Measurements from ENCODE around the gene SLCO4A1.

The SLCO4A1 gene

DNA sequence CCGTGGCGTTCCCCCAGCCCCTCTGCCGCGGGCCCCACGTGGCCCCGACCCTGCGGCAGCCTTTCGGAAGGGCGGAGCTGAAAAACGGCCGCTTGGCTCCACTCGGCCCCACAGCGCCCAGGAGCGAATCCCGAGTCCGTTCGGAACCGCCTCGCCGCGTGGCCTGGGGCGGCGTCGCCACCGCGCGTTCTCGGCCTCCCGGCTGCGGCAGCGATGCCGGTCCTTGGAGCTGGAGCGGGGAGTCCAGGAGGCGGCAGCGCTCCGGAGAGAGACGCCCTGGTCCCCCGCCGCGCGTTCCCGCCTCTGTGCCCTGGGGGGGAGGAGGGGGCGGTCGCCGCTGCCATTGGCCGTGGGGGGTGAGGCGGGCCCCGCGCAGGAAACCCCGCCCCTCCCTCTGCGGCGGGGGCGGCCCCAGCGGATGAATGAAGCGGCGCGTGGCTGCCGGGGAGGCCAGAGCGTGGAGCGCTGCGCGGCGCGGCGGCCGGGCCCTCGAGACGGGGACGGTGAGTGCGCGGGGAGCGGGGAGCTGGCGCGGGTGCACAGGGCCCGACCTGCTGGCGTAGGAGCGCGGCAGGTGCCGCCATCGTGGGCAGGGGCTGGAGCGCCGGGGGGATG is at the start of gene SLCO4A1:
Gene SLCO4A1, plus strand, starts transcription at position 453 of the 615 bp plus-strand sequence. CDS start 13,952 bp downstream, outside the sequence.
- peak; percentile 72 to 87 (median 76) for DNase-seq (ENCODE audit: low read depth in 3 of 3)

GRCh38 chr20:62592506-62593177 is 49.7 kb upstream of the SLCO4A1 start:
- DNase-seq (ENCODE audit: low read depth in 3 of 3), result no peak

DNA sequence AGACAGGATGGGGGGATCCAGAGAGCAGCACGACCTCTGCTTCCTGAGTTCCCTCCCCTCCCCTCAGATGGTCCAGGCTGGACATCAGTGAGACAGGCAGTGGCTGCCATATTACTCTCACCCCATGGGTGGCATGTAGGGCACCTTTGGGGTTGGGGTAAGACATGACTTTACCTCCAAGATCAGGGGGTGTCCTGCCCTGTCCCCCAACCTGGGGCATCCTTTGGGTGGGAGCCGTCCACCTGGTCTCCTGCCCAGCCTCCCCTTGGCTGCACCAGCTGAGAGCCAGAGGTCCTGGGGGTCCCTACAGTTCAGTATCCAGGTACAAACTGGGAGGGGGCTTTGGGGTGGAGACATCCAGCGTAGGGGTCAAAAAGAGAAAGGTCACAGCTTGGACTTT is 48.7 kb upstream of the SLCO4A1 start:
- no peak for DNase-seq (ENCODE audit: low read depth in 3 of 3)

GRCh38 chr20:62595069-62595468 is 47.2 kb upstream of the SLCO4A1 start:
- no peak for DNase-seq (ENCODE audit: low read depth in 3 of 3)

GRCh38 chr20:62595491-62595890 is 46.8 kb upstream of the SLCO4A1 start:
- no peak for DNase-seq (ENCODE audit: low read depth in 3 of 3)

GRCh38 chr20:62596486-62596885 is 45.8 kb upstream of the SLCO4A1 start:
- DNase-seq (ENCODE audit: low read depth in 3 of 3), result no peak

DNA sequence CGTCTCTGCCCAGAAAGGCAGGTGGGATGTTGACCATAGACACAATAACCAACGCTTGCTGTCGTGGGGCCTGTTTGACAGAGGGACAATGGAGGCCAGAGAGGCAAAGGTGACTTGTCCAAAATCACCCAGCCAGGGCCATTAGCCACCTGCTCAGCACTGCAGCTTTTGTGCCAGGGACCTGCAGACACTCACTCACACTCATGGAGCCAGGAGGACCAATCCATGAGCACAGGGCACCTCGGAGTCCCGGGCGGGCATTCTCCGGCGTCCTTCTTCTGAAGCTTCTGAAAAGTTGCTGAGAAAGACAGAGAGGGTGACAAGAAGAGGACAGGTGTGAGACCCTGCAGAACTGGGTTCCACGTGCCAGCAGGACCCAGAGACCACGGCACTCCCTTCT is 45.4 kb upstream of the SLCO4A1 start:
- DNase-seq (ENCODE audit: low read depth in 3 of 3), result no peak

GRCh38 chr20:62597416-62598115 is 44.7 kb upstream of the SLCO4A1 start:
- no peak for DNase-seq (ENCODE audit: low read depth in 3 of 3)

DNA sequence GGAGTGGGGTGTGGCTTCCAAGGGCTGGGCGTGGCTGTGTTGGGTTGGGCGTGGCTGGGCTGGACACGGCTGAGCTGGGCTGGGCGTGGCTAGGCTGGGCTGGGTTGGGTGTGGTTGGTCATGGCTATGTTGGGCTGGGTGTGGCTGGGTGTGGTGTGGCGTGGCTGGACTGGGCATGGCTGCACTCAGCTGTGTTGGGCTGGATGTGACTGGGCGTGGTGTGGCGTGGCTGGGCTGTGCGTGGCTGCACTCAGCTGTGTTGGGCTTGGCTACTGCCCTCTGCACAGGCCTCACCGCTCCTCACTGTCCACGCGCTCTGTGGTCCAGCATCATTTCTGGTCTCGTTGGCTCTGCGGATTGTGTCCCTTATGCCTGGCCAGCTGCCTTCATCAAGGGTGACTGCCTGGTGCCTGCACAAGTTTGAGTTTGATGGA is 43.5 kb upstream of the SLCO4A1 start:
- DNase-seq (ENCODE audit: low read depth in 3 of 3), result no peak

- no peak for DNase-seq (ENCODE audit: low read depth in 3 of 3)
These were observed 42.8 kb upstream of the SLCO4A1 start for GRCh38 chr20:62599216-62600110.

GRCh38 chr20:62601172-62601571 is 41.1 kb upstream of the SLCO4A1 start:
- no peak for DNase-seq (ENCODE audit: low read depth in 3 of 3)

DNA sequence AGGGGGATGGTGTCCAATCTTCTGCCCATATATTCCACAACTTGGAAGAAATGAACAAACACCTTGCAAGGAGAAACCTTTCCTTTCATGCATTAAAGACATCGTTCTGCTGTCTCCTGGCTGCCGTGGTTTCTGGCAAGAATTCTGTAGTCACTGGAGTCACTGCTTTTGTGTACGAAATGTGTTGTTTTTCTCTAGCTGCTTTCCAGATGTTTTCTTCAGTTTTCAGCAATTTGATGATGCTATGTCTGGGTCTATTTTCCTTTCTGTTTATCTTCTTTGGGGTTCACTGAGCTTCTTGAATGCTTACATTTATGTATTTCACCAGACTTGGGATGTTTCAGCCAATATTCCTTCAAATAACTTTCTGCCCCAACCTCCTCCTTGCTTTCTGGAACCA is 40.6 kb upstream of the SLCO4A1 start:
- no peak for DNase-seq (ENCODE audit: low read depth in 3 of 3)

GRCh38 chr20:62602550-62602949 is 39.8 kb upstream of the SLCO4A1 start:
- no peak for DNase-seq (ENCODE audit: low read depth in 3 of 3)

DNA sequence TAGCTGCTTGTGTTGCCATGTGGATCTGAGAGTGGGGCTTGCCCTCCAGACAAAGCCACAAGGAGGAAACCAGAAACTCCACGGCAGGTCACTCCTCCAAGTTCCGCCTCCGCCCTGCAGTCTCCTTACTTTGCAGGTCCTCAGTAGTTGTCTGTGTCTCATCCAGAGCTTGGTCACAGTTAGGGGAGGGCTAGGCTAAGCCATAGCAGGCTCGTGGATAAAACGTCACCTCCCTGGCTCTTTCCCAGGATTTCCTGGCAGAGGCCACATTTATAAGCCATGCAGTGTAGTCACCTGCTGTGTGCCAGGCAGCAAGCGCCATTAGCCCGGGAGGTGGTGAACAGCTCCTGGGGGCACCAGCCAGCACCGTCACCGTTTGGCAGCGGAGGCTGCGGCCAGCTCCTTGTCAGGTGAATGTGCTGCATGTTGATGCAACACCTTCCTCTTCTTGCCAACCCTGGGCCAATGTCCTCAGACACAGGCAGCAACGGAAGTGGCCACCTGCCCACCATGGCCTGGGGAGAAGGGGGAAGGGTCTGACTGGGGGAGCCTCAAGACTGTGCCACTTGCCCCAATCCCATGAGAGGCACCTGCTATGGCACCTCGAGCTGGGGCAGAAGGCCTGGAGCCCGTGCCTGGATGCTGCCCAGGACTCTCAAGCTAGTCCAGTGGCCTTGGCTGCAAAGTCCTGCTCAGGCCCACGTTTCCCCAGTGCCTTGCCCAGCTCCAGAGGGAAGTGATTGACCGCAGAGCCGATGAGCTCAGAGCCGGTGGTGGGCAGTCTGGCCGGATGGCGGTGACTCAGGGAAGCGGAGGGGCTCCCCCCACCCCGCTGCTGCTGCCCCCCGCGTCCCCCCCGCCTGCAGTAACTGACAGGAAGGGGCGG is 39.0 kb upstream of the SLCO4A1 start:
- DNase-seq (ENCODE audit: low read depth in 3 of 3), result no peak

DNA sequence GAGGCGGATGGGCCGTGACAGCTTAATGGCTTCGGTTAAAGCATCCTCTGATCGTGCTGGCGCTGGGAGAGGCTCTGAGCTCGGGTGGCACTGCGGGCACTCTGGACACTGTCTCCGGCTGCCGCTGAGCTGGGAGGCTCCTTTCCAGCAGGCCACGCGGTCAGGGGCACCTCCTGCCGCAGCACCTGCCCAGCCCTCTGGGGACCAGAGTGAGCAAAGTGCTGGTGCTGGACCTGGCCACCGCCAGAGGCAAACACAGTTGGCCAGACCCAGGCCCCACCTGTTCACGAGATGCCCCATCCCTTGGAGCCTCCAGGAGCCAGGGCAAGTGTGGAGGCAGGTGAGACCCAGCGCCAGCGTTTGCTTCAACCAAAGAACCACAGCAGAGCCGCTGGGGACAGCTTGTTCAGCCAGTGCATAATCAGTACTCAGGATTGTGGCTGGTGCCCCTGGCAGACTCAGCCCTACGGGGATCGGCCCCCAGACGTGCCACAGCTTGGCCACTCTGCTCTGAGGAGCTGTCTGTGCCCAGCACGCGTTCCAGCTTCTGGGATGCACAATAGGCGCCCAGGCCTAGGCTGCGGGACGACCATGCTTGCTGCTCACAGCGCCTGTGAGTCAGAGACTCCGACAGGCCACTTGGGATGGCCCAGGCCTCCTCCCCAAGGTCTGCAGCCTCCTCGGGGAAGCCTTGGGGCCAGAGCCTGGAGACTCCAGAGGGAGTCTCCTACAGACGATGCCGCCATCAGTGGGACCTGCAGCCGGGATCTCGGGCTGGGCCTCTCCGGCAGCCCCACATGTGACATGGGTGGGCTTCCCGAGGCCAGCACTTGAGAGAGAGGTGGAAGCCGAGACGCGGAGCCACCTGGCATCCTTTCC is 38.2 kb upstream of the SLCO4A1 start:
- DNase-seq (ENCODE audit: low read depth in 3 of 3), result no peak

- no peak for DNase-seq (ENCODE audit: low read depth in 3 of 3)
These were observed 37.5 kb upstream of the SLCO4A1 start for GRCh38 chr20:62604796-62605195.

DNA sequence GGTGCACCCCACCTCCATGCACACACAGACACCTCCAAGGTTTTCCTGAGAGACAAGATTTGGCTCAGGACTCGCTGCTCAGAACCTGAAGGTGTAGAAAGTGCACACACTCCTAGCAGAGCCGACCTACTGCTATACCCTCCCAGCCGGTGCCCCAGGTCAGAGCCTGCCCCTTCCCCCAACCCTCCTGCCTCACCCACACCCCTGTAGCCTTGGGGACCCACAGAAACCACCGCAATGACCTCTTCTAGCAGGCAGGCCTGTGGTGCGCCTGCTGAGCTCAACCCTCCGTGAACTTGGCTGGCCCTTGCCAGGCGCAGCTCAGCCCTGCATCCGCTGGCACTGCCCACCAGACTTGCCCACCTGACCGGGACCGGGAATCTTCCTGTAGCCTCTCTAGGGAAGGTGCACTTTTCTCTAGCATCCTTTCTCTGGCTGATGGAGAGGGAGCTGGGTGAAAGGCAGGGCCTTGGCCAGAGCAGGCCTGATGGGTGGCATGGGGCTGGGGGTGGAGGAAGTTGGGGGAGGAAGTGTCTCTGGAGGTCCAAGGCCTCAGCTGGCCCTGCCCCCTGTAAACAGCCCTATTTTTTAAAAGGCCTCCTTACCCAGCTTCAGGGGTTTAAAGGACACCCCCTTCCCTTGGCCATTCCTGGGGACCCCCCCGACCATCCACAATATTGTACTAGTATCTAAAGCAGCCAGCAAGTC is 36.9 kb upstream of the SLCO4A1 start:
- DNase-seq (ENCODE audit: low read depth in 3 of 3), result no peak

- no peak for DNase-seq (ENCODE audit: low read depth in 3 of 3)
These were observed 36.3 kb upstream of the SLCO4A1 start for GRCh38 chr20:62606016-62606415.

GRCh38 chr20:62606551-62607201 is 35.6 kb upstream of the SLCO4A1 start:
- no peak for DNase-seq (ENCODE audit: low read depth in 3 of 3)
